Measurements from ENCODE around the gene LBR.

LBR gene

GRCh38 chr1:225476538-225476988 lies 48.7 kb upstream of the LBR start:
- TF ChIP-seq REST (tag by site-specific recombination; IDR thresholded peaks at IDR 0.05) (no peak), SCRT2 (tag by site-specific recombination; IDR thresholded peaks at IDR 0.05) (no peak), ZSCAN5A (tag by site-specific recombination; IDR thresholded peaks at IDR 0.05) (no peak), ZNF560 (tag by site-specific recombination; IDR thresholded peaks at IDR 0.05; ENCODE audit: borderline replicate concordance) (no peak), ZNF600 (tag by site-specific recombination; IDR thresholded peaks at IDR 0.05) (0 out of 2 replicates have a peak, but pooled peaks have one; percentile 8), GLIS2 (tag by site-specific recombination; IDR thresholded peaks at IDR 0.05) (no peak)
- ChIA-PET POLR2A (no interaction called here), CTCF (interaction anchor here (0.6 to 23.4 kb wide), 16 partner anchors 10 to 1017 kb away, joined by 3 to 567 read pairs (median 6); partner anchors contain the start of genes PYCR2 and SRP9)
- Histone ChIP-seq H3K4me3 (ENCODE audit: low read depth, low read length) (no peak overlapping the region), H3K4me1 (ENCODE audit: control insufficient read depth, insufficient read depth, low read length) (no peaks in the 10 kb centered on the region), H3K9me3 (ENCODE audit: control insufficient read depth, insufficient read depth, low read depth, low read length) (no peaks in the 10 kb centered on the region), H3K27ac (ENCODE audit: extremely low read depth, low read depth, low read length) (no peak overlapping the region), H3K36me3 (ENCODE audit: control insufficient read depth in 2 of 2, insufficient read depth in 1 of 2, low read length in 2 of 2) (no peaks in the 10 kb centered on the region)

- TF ChIP-seq WT1 (tag by site-specific recombination; IDR thresholded peaks at IDR 0.05) (no peak), ZNF280D (tag by site-specific recombination; IDR thresholded peaks at IDR 0.05) (0 out of 2 replicates have a peak, but pooled peaks have one; percentile 37), ZNF10 (tag by site-specific recombination; IDR thresholded peaks at IDR 0.05) (peak; percentile 100), YY1 (tag by site-specific recombination; IDR thresholded peaks at IDR 0.05) (no peak), RBAK (tag by site-specific recombination; IDR thresholded peaks at IDR 0.05) (no peak)
- no peaks in the 10 kb centered on the region for H3K9me3 ChIP-seq (ENCODE audit: control insufficient read depth, insufficient read depth, low read depth, low read length)
- ChIA-PET POLR2A (no interaction called here), CTCF (interaction anchor here (0.6 to 23.4 kb wide), 22 partner anchors 10 to 1017 kb away, joined by 3 to 567 read pairs (median 9); partner anchors contain the start of genes LEFTY1, PYCR2, SRP9 and TMEM63A)
- no peaks in the 10 kb centered on the region for H3K4me1 ChIP-seq (ENCODE audit: control insufficient read depth, insufficient read depth, low read length)
- no peaks in the 10 kb centered on the region for H3K36me3 ChIP-seq (ENCODE audit: control insufficient read depth in 2 of 2, insufficient read depth in 1 of 2, low read length in 2 of 2)
- no peak overlapping the region for H3K27ac ChIP-seq (ENCODE audit: extremely low read depth, low read depth, low read length)
- no peak overlapping the region for H3K4me3 ChIP-seq (ENCODE audit: low read depth, low read length)
Measured at GRCh38 chr1:225476100-225476511, 48.3 kb upstream of the LBR start.

- CTCF ChIA-PET = interaction anchor here (0.5 to 23.4 kb wide), 153 partner anchors 7 to 1598 kb away, joined by 3 to 567 read pairs (median 4); partner anchors contain the start of genes EPHX1, LBR, LEFTY1 and PYCR2
- no peaks in the 10 kb centered on the region for H3K9me3 ChIP-seq (ENCODE audit: control insufficient read depth, insufficient read depth, low read depth, low read length)
- H3K4me3 ChIP-seq (ENCODE audit: low read depth, low read length) = no peak overlapping the region
- H3K4me1 ChIP-seq (ENCODE audit: control insufficient read depth, insufficient read depth, low read length) = no peaks in the 10 kb centered on the region
- H3K36me3 ChIP-seq (ENCODE audit: control insufficient read depth in 2 of 2, insufficient read depth in 1 of 2, low read length in 2 of 2) = no peaks in the 10 kb centered on the region
- POLR2A ChIA-PET = interaction anchor here (0.8 to 1.2 kb wide), 3 partner anchors 50 to 512 kb away, joined by 3 to 4 read pairs (median 4); no protein-coding TSS in a partner anchor
- H3K27ac ChIP-seq (ENCODE audit: extremely low read depth, low read depth, low read length) = no peak overlapping the region; the same call in 1 of the 2 replicates
- TF ChIP-seq ZNF488 (tag by site-specific recombination; IDR thresholded peaks at IDR 0.05) (no peak), ZNF629 (tag by site-specific recombination; IDR thresholded peaks at IDR 0.05) (peak; percentile 77), PRDM10 (tag by site-specific recombination; IDR thresholded peaks at IDR 0.05) (peak; percentile 64), ZNF350 (tag by site-specific recombination; IDR thresholded peaks at IDR 0.05) (no peak), ZSCAN16 (tag by site-specific recombination; IDR thresholded peaks at IDR 0.05) (no peak; the same call in 1 of the 2 replicates)
Measured at GRCh38 chr1:225474986-225475820, 47.4 kb upstream of the LBR start.

Data from HEK293 (cell line).